Neural crest cell (in vitro differentiated cells): ENCODE data around the gene LPP. TPM values are rescaled to one million over a fixed set of nuclear protein-coding genes. Genes with fewer than 3 reads are reported as not detected.

Experiments used
- DNase-seq: peaks from one replicate; pipeline ENCODE4 v3.0.0; 2021; ENCODE audit warnings: low read depth, mixed read lengths, low spot score
- H3K27ac Mint-ChIP-seq: one replicate; pipeline ENCODE4 v1.8.0; 2021; ENCODE audit warnings: mild to moderate bottlenecking, mixed read lengths; ENCODE audit not compliant: unreplicated experiment
- H3K27me3 Mint-ChIP-seq: 2 replicates; pipeline ENCODE4 v1.8.0; 2021; ENCODE audit warnings: low read depth, mild to moderate bottlenecking, mixed read lengths
- H3K36me3 Mint-ChIP-seq: 2 replicates; pipeline ENCODE4 v1.8.0; 2021; ENCODE audit warnings: low read depth, mild to moderate bottlenecking, mixed read lengths
- H3K4me1 Mint-ChIP-seq: 2 replicates; pipeline ENCODE4 v1.8.0; 2021; ENCODE audit warnings: mixed read lengths
- H3K4me3 Mint-ChIP-seq: one replicate; pipeline ENCODE4 v1.8.0; 2021; ENCODE audit warnings: mild to moderate bottlenecking, mixed read lengths
- H3K9me3 Mint-ChIP-seq: 2 replicates; pipeline ENCODE4 v1.8.0; 2021; ENCODE audit warnings: mixed read lengths
- CTCF ChIP-seq: fragments of 200-600 bp; sonication (generic); conservative IDR thresholded peaks from 2 replicates; pipeline ENCODE4 v1.5.0; 2021; ENCODE audit warnings: antibody characterized with exemption, mild to moderate bottlenecking
- total RNA-seq: library from RNA; stranded (reverse); gene quantifications from 2 replicates; pipeline ENCODE4 v1.2.1, GENCODE V29; 2021

Gene LPP
- total RNA-seq, 1 donor from 2014 or later = 38.7 TPM

DNA sequence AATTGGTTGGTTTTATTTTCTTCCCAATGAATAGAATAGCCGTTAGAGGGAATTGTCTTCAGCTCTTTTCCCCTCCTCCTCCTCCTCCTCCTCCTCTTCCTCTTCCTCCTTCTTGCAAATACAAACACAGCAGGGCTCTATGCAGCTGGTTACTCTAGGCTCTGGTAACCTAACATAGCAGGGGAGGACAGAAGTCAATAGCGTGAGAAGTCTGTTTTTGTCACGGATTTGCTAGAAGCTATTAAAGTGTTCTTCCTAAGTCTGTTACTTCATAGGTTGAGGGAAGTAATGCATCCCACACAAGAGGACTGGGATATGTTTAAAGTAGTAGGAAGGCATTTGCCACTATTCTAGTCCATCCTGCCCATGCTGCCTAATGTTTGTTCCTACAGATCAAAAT is 643.1 kb downstream of the LPP start:
- no peak overlapping the region for H3K27ac Mint-ChIP-seq
- no peak for DNase-seq

GRCh38 chr3:188798556-188799145 is 644.7 kb downstream of the LPP start:
- no peak for DNase-seq
- H3K36me3 Mint-ChIP-seq = peaks cover 8% of the 10 kb centered on the region
- TF ChIP-seq CTCF = no peak
- no peak overlapping the region for H3K4me3 Mint-ChIP-seq
- H3K9me3 Mint-ChIP-seq = peaks cover 3% of the 10 kb centered on the region
- H3K4me1 Mint-ChIP-seq = peaks cover 8% of the 10 kb centered on the region
- H3K27ac Mint-ChIP-seq = no peak overlapping the region
- H3K27me3 Mint-ChIP-seq = no peaks in the 10 kb centered on the region

More for the DNA sequence above, 643.1 kb downstream of the LPP start:
- H3K4me3 Mint-ChIP-seq = no peak overlapping the region
- no peak for TF ChIP-seq CTCF
- peaks cover 3% of the 10 kb centered on the region for H3K9me3 Mint-ChIP-seq
- H3K27me3 Mint-ChIP-seq = no peaks in the 10 kb centered on the region
- peaks cover 12% of the 10 kb centered on the region for H3K4me1 Mint-ChIP-seq
- peaks cover 8% of the 10 kb centered on the region for H3K36me3 Mint-ChIP-seq

DNA sequence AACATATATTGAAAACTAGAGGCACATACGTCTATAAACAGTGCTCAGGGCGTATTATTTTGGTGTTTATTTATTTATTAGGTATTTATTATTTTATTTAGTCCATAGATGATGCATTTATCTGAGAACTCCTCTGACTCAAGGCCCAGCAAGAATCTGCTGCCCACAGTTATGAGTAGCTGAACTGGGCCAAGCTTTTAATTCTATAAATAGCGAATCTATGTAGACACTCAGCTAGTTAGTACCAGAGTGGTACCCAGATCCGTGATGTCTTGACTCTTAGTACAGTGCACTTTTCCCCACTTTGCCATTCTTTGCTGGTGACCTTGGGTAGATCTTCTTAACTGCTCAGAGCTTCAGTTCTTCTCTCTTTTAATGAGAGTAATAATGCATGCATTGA is 647.4 kb downstream of the LPP start:
- Mint-ChIP-seq H3K4me1 (peaks cover 8% of the 10 kb centered on the region), H3K36me3 (peaks cover 6% of the 10 kb centered on the region), H3K9me3 (peaks cover 9% of the 10 kb centered on the region), H3K4me3 (no peak overlapping the region), H3K27me3 (no peaks in the 10 kb centered on the region), H3K27ac (no peak overlapping the region)
- DNase-seq = no peak
- no peak for TF ChIP-seq CTCF

DNA sequence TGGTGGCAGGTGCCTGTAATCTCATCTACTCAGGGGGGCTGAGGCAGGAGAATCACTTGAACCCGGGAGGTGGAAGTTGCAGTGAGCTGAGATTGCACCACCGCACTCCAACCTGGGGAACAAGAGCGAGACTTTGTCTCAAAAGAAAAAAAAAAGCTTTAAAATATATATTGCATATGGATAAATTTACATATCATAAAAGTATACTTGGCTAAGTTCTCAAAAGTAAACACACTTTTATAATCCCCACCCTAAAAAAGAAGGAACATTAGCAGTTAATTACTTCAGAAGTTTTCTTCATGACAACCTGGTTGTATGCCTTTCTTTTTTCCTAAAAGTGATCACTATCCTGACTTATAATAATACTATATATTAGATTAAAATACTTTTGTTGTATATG is 648.7 kb downstream of the LPP start:
- Mint-ChIP-seq H3K4me1 (no peaks in the 10 kb centered on the region), H3K9me3 (peaks cover 17% of the 10 kb centered on the region), H3K27ac (no peak overlapping the region), H3K27me3 (no peaks in the 10 kb centered on the region), H3K36me3 (peaks cover 14% of the 10 kb centered on the region), H3K4me3 (no peak overlapping the region)
- no peak for DNase-seq
- TF ChIP-seq CTCF = no peak

DNA sequence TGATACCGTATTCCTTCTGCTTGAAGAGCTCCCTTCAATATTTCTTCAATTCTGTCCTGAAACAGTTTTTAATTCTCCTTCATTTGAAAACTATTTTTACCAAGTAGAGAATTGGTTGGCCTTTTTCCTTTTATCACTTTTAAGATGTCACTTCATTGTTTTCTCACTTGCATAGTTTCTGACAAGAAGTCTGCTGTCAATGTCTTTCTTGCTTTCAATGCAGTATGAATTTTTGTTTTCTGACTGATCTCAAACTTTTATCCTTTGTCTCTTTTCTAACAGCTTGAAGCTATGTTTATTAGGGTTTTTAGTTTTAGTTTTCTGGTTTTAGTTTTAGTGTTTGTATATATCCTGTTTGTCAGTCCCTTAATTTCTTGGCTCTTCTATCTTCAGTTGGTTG is 653.0 kb downstream of the LPP start:
- H3K27ac Mint-ChIP-seq = no peak overlapping the region
- TF ChIP-seq CTCF = no peak
- no peaks in the 10 kb centered on the region for H3K4me1 Mint-ChIP-seq
- H3K36me3 Mint-ChIP-seq = peaks cover 27% of the 10 kb centered on the region
- H3K9me3 Mint-ChIP-seq = peaks cover 24% of the 10 kb centered on the region
- H3K4me3 Mint-ChIP-seq = no peak overlapping the region
- no peaks in the 10 kb centered on the region for H3K27me3 Mint-ChIP-seq
- no peak for DNase-seq
